Cardiac fibroblast (primary cell): ENCODE results near the gene TSPOAP1.

Experiments used
- DNase-seq, 2 donors: peaks; one replicate each; pipeline versions ENCODE4 v3.0.0 to v3.0.0-alpha.2; 2010; ENCODE audit warnings: low read depth in 2 of 2
- H3K4me3 ChIP-seq, 2 donors: replicated peaks in 1 of 2; 1 replicate in 1 of 2; 2 replicates in 1 of 2; pipeline ENCODE4 v1.5.1; 2011; ENCODE audit warnings: low read depth in 2 of 2, low read length in 2 of 2, mild to moderate bottlenecking in 2 of 2, moderate library complexity in 1 of 2
- TF ChIP-seq, protein P1 (sequence below): IDR thresholded peaks from one replicate; pipeline ENCODE4 v1.5.1; 2011; ENCODE audit warnings: low read depth, mild to moderate bottlenecking, low read length, inconsistent platforms

TSPOAP1 gene

DNA sequence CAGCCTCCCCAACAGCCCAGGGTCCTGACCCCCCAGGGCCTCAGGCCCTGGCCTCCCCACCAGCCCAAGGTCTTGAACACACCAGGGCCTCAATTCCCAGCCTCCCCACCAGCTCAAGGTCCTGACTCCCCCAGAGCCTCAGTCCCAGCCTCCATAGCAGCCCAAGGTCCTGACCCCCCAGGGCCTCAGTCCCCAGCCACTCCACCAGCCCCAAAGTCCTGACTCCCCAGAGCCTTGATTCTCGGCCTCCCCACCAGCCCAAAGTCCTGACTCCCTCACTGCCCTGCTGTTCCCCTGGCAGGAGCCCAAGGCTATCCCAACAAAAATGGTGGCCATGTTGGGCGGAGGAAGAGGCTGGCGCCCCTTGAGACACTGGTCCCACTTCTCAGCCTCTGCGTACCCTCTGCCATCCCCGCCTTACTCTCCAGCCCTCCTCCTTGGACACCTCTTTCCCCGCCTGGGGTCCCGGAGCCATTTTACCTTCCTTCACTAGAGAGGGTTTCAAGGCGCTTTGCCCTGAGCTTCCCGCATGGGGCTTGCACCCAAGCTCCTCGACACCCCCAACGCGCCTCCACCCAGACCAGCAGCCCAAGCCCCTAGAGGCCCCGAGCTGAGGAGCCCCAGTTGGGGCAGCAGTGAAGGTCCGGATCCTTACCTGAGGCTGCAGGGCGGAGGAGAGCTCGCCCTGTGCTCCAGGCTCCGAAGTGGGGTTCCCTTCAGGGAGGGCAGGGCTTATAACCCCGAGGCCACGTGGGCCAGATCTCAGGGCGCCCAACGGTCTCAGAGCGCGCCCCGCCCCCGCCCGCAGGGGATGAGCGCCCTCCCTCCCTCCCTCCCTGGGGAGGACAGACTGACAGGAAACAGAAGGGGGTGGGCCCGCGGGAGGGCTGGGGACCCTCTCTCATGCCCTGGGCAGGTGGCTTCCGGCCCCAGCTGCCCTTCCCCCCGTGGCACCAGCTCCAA is 3.5 kb upstream of the TSPOAP1 start:
- H3K4me3 ChIP-seq = no peak overlapping the region
- TF ChIP-seq, protein P1, sequence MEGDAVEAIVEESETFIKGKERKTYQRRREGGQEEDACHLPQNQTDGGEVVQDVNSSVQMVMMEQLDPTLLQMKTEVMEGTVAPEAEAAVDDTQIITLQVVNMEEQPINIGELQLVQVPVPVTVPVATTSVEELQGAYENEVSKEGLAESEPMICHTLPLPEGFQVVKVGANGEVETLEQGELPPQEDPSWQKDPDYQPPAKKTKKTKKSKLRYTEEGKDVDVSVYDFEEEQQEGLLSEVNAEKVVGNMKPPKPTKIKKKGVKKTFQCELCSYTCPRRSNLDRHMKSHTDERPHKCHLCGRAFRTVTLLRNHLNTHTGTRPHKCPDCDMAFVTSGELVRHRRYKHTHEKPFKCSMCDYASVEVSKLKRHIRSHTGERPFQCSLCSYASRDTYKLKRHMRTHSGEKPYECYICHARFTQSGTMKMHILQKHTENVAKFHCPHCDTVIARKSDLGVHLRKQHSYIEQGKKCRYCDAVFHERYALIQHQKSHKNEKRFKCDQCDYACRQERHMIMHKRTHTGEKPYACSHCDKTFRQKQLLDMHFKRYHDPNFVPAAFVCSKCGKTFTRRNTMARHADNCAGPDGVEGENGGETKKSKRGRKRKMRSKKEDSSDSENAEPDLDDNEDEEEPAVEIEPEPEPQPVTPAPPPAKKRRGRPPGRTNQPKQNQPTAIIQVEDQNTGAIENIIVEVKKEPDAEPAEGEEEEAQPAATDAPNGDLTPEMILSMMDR = no peak
- DNase-seq = no peak

DNA sequence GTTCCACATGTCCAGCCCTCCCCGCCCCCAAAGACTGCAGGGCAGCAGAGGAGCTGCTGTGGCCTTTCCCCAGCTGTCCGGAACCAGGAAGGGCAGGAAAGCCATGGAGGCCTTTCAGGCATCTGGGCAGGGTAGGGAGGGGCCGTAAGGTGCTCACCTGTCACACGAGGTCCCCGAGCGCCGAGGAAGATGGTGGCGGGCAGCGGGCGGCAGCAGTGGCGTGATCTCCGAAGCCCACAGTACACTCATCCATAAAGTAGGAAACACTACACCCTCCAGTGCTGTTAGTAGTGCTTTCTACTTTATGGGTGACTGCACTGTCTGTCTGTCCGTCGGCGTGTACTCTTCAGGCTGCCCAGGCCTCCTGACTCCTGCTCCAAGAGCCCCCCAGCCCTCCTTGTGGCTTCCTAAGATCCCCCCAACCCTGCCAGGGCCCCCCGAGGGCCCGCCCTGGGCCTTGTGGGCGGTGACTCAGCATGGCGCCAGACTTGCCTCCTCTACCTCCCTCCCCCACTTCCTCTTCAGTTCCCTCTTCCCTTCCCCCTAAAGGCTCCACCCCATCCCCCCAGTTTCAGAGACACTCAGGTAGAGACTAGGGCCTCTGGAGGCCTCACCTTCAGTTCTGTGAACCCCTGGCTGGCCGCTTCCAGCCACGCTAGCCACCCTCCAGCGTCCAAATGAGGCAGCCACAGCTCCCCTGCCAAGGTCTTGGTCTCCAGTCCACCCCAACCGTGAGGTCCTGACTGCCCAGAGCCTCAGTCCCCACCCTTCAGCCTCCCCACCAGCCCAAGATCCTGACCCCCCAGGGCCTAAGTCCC is 2.6 kb upstream of the TSPOAP1 start:
- TF ChIP-seq, protein P1 = no peak
- no peak overlapping the region for H3K4me3 ChIP-seq
- no peak for DNase-seq

DNA sequence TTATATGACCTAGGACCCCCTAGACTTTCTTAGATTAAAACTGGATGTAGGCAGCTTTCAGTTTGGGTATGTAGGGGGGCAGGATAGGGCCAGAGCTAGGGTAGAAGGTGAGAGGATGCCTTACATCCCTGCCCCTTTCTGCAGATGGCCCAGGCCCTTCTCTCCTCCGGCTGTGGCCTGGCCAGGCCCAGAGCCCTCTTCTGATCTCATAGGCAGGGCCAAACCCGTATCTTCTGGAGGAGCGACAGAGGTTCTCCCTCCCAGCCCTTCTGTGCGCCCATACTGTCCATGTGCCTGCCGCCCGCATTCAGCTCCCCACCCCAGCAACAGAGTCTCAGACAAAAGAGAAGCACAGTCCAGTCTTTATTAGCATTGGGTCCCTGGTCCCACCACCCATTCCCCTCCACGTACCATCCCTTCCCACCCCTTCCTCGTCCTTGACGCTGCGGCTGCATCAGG is 2.0 kb upstream of the TSPOAP1 start:
- TF ChIP-seq, protein P1 = no peak
- DNase-seq = no peak
- H3K4me3 ChIP-seq = no peak overlapping the region

DNA sequence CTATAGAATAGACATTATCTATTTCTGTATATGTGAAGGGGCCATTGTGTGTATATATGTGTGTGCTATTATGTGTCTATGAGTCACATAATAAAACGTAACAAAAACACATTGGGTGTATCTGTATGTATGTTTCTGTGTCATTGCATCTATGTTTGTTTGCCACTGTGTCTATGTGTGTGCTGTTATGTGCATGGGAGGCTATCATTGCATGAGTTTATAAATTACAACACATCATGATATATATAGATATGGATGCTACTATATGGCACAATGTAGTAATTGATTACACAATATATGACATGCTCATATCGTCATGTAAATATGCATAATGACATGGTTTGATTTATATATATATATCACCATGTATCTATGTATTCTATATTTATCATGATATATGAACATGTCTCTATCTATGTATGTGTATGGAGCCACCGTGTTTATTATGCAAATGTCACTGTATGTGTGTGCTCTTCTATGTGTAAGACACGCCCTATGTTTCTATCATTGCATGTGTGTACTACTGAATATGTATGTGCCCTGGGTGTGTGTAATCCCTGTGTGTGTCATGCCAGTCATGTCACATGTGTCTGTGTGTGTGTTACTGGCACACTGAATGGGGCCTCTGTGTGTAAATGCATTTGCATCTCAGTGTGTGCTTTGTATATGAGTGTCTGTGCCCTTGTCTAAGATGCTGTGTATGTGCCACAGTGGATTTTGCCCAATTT is 1.4 kb upstream of the TSPOAP1 start:
- H3K4me3 ChIP-seq = no peak overlapping the region
- TF ChIP-seq, protein P1 = no peak
- DNase-seq = no peak

DNA sequence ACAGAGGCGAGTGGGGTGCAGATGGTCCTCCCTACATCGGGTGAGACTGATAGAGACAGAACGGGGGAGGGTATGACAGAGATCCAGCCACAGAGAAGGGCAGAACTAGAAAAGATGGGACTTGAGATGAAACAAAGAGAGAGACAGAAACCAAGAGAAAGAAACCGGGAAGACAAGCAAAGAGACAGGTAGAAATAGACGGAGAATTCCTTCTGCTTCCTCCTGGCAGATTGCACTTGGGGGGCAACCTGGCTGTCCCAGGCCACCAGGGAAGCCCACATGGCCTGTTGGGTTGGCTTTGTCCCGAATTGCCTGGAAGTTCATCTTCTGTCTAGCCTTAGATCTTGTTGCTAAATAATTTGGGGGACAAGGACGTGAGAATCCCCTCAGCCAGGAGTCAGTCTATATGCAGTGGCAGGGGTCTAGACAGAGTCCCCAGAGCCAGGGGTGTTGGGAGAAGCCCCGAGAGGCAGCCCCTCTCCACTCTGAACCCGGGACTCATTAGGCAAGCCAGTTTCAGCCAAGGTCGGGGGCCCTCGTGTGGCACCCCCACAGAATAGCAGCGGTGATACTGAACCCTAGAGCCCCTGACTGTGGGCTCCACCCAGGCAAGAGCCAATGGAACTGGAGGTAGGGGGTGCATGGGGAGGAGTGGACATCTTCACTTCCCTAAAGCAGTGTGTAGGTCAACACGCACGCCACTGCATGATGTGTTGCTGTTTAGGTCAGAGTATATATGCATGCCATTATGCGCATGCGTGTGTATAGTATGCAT is 627 bp upstream of the TSPOAP1 start:
- DNase-seq = no peak
- TF ChIP-seq, protein P1 = peak; percentile 2
- H3K4me3 ChIP-seq = no peak overlapping the region
